Measurements from ENCODE around the gene HEATR1. TPM values are rescaled to one million over a fixed set of nuclear protein-coding genes. Genes with fewer than 3 reads are reported as not detected.
"Not testable (repeated sequence)": the region's sequence is repeated elsewhere in the genome, so short reads cannot be mapped to it uniquely, and the experiment has no call there.

HEATR1 gene
- total RNA-seq, 4 donors from 2014 or later: 11.5 to 58.8 (median 27.1) TPM

- Histone ChIP-seq H3K27me3 (no peaks in the 10 kb centered on the region), H3K36me3 (no peaks in the 10 kb centered on the region), H3K4me3 (no peak overlapping the region), H3K4me1 (no peaks in the 10 kb centered on the region), H3K9me3 (no peaks in the 10 kb centered on the region), H3K27ac (no peak overlapping the region)
- intact Hi-C loops (cut with DNase I; ENCODE audit: low total_unique reads): no loop called here
- no peak for TF ChIP-seq POLR2A (IDR thresholded peaks at IDR 0.05)
- TF ChIP-seq CTCF (IDR thresholded peaks at IDR 0.05): no peak
- DNase-seq: no peak
Observed at GRCh38 chr1:236619398-236619797, 15.1 kb upstream of the HEATR1 start.

GRCh38 chr1:236618507-236618906 is 14.2 kb upstream of the HEATR1 start:
- intact Hi-C loops (cut with DNase I; ENCODE audit: low total_unique reads): no loop called here
- no peak for DNase-seq
- Histone ChIP-seq H3K27ac (no peak overlapping the region), H3K4me3 (no peak overlapping the region), H3K9me3 (no peaks in the 10 kb centered on the region), H3K4me1 (no peaks in the 10 kb centered on the region), H3K27me3 (no peaks in the 10 kb centered on the region), H3K36me3 (no peaks in the 10 kb centered on the region)
- no peak for TF ChIP-seq POLR2A (IDR thresholded peaks at IDR 0.05)
- no peak for TF ChIP-seq CTCF (IDR thresholded peaks at IDR 0.05)

DNA sequence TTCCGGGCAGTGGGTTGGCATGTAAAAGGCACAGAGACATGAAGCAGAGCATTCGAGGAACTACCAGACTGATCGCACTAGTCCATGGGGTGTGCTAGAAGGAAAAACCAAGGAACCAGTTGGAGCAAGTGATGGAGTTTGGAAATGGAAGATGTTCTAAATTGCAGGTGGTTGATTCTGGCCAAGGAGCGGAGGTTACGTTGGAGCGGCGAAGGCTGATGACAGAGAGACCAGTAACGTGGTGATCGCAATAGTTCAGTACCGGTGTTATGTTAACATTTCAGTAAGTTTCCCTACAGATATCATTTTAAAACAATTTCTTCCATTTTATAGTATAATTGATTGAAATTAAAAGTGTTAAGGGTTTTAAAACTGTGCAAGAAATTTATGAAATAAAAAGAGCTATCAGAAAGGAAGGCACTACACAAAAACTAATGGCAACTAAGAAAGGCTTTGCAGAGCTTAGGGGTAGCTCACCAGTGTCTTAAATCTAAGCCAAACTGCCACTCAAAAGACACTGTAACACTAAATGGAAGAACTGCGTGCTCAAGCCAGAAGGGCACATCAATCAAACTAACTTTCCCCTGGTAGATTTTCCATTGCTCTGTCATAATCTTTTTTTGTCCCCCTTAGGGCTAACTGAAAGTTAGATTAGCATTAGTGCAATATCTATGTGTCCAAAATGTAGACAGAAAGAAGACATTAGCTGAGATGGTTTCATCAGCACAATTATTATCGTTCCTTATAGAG is 11.3 kb upstream of the HEATR1 start:
- TF ChIP-seq CTCF (IDR thresholded peaks at IDR 0.05) (no peak), POLR2A (IDR thresholded peaks at IDR 0.05) (no peak)
- intact Hi-C loops (cut with DNase I; ENCODE audit: low total_unique reads): no loop called here
- Histone ChIP-seq H3K27me3 (no peaks in the 10 kb centered on the region), H3K27ac (no peak overlapping the region), H3K9me3 (no peaks in the 10 kb centered on the region), H3K36me3 (no peaks in the 10 kb centered on the region), H3K4me1 (no peaks in the 10 kb centered on the region), H3K4me3 (no peak overlapping the region)
- DNase-seq: no peak

DNA sequence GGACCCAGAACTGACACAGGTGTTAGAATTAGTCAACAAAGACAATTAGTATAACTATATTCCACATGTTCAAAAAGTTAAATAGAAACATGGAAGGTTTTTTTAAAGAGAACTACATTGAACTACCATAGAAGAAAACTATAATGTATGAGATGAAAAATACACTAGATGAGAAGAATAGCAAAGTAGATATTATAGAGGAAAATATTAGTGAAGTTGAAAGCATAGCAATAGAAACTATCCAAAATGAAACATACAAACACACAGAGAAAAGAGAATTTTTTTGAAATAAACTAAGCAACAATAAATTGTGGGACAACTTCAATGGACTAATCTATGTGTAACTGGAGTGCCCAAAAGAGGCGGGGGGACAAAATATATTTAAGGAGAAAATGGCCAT is 8.0 kb upstream of the HEATR1 start:
- no peaks in the 10 kb centered on the region for H3K4me1 ChIP-seq
- no peaks in the 10 kb centered on the region for H3K9me3 ChIP-seq
- intact Hi-C loops (cut with DNase I; ENCODE audit: low total_unique reads): no loop called here
- no peaks in the 10 kb centered on the region for H3K36me3 ChIP-seq
- H3K4me3 ChIP-seq: no peak overlapping the region
- DNase-seq: no peak
- H3K27ac ChIP-seq: no peak overlapping the region
- H3K27me3 ChIP-seq: no peaks in the 10 kb centered on the region
- no peak for TF ChIP-seq CTCF (IDR thresholded peaks at IDR 0.05)
- no peak for TF ChIP-seq POLR2A (IDR thresholded peaks at IDR 0.05)

DNA sequence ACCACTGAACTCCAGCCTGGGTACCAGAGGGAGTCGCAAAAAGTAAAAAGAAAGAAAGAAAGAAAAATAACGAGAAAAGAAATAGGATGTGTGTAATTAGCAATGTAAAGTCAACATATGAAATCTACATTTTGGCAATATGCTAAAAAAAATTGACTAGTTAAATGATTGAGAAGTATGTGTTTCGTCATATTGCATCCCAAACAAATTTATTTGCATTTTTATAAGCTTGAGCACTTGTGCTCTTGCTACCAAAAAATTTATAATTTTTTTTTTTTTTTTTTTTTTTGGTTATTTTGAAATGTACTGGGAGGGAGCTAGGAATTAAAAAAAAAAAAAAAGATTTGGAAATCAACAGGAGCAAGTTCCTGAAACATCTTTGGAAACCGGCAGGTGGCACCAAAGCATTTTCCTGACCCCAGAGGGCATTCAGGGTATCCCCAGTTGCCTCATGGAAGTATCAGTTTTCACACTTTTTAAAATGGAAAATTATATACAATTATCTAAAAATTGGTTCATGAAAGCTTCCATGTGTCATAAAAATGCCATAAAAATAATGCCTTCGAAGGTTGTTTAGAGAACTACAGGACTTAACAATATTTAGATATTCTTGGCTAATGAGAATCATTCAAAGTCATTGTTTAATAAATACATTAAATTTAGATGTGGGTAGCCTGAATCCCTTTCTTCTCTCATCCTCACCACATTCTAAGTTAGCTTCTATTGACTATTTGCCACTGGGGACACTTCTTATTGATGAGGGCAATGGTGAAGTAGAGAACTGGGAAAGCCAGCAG is 4.8 kb upstream of the HEATR1 start:
- no peaks in the 10 kb centered on the region for H3K27me3 ChIP-seq
- H3K9me3 ChIP-seq: no peaks in the 10 kb centered on the region
- H3K4me1 ChIP-seq: no peaks in the 10 kb centered on the region
- no peak overlapping the region for H3K27ac ChIP-seq
- no peak overlapping the region for H3K4me3 ChIP-seq
- TF ChIP-seq CTCF (IDR thresholded peaks at IDR 0.05) (peak; percentile 30 to 55 (median 54)), POLR2A (IDR thresholded peaks at IDR 0.05) (no peak)
- no peaks in the 10 kb centered on the region for H3K36me3 ChIP-seq
- peak; percentile 35 to 48 for DNase-seq
- intact Hi-C loops (cut with DNase I; ENCODE audit: low total_unique reads): no loop called here

- H3K9me3 ChIP-seq; H3K36me3 ChIP-seq; H3K4me1 ChIP-seq; intact Hi-C loops (cut with DNase I; ENCODE audit: low total_unique reads); H3K4me3 ChIP-seq; H3K27ac ChIP-seq; DNase-seq; H3K27me3 ChIP-seq: not testable (repeated sequence)
Observed at GRCh38 chr1:236607597-236607996, 3.3 kb upstream of the HEATR1 start.

All from uterus (tissue), 4 donors.